ENCODE data around the gene MALRD1.

The MALRD1 gene

DNA sequence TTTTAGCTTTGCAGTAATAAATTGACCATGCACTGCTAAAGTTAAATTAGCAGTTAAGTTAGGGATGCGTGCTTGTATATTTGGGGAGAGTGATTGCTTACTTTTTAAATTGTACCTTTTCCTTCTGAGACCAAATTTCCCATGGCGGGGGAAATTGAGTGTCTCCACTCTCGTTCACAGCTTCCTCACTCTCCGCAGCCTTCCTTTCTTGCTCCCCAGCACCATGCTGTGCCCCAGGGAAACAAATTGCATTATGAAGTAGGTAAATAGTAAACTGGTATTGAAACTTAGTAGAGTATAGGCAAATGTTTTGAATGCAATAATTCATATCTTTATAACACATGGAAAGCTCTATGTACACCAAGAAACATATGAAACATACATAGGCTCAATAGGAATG is 85.4 kb downstream of the MALRD1 start:
- TF ChIP-seq CTCF (IDR thresholded peaks at IDR 0.05; ENCODE audit: extremely low read depth, missing control alignments): no peak
- DNase-seq (ENCODE audit: low spot score): no peak

DNA sequence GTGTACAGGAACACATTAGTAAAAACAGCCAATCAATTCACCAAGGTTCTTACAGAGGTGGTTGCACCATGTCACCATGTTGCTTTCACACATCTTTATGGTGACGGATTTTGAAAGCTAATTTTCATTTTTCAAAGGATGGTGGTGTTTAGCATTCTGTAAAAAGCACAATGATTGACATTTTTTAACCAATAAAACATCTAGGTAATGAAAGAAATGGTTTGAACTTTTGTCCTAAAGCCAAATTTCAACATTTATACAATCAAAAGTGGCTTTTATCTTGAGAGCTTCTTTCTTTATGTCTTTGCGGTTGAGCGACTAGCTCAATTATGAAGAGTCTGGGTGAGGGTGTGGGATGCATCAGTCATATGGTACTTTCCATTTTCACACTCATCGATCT is 94.4 kb downstream of the MALRD1 start:
- no peak for TF ChIP-seq CTCF (IDR thresholded peaks at IDR 0.05; ENCODE audit: extremely low read depth, missing control alignments)
- DNase-seq (ENCODE audit: low spot score): no peak

DNA sequence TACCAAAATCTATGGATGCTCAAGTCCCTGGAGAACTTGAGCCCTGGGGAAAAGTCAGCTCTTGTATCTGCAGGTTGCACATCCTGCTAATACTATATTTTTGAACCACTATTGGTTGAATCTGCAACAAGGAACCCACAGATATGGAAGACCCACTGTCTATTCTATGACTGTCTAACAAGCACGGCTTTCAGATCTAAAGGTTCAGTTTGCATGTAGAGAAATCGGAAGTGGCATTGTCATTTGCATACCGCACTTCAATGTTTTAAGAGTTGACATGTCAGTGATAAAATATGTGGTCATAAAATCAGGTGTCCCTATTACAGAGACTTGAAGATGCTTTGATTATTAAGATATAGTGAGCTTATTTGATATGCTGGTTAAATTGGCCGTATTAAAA is 95.6 kb downstream of the MALRD1 start:
- TF ChIP-seq CTCF (IDR thresholded peaks at IDR 0.05; ENCODE audit: extremely low read depth, missing control alignments): no peak
- no peak for DNase-seq (ENCODE audit: low spot score)

DNA sequence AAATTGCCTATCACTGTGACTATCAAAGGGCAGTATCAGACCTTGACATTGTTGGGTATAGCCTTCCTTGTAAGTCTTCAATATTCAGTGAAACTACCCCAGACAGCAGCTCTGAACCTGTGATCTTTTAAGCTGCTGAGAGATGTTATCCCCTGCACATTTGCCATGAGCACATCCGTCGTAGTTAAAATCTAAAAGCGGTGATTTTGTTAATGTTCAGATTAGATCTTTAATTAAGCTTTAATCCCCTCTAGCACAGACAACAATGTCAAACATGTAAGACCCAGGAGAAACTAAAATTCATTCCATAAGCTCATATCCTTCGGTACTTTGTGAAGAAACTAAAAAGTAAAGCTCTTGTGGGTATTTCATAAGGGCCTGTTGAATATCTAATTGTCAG is 105.8 kb downstream of the MALRD1 start:
- DNase-seq (ENCODE audit: low spot score): no peak
- TF ChIP-seq CTCF (IDR thresholded peaks at IDR 0.05; ENCODE audit: extremely low read depth, missing control alignments): no peak

DNA sequence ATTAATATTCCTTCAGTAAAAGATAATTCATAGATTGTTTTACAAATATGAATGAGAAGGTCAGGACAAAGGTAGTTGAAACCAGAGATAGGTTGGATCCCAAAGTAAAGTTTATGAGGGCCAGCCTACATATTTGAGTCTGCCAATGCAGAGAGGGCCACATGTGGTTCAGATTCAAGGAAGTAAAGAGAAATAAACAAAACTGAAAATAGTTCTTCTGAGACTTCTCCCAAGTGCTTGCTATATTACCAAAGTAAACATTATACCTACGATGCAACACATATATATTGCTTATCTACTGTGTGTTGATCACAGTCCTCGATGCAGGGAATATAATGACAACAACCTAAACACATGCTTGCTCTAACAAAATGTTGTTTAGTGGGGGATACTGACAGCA is 109.8 kb downstream of the MALRD1 start:
- DNase-seq (ENCODE audit: low spot score): no peak
- TF ChIP-seq CTCF (IDR thresholded peaks at IDR 0.05; ENCODE audit: extremely low read depth, missing control alignments): no peak

GRCh38 chr10:19158870-19159269 is 110.3 kb downstream of the MALRD1 start:
- no peak for DNase-seq (ENCODE audit: low spot score)
- TF ChIP-seq CTCF (IDR thresholded peaks at IDR 0.05; ENCODE audit: extremely low read depth, missing control alignments): no peak

DNA sequence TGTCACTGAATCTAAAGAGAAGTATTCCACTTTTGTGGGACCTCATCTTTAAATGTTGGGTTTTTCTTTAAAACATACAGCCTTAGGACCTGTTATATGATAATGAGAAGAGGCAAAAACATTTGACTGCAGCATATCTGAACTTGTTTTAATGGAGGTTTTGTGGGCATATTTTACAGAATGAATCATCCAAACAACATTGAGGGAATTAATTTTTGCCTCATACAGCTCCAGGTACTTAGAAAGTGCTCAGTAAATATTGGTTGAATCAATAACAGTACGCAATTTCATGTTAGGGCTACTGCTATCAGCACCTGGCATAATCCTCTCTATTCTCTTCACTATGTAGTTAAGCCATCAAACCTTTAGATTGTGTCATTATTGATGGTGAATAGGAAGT is 115.9 kb downstream of the MALRD1 start:
- no peak for DNase-seq (ENCODE audit: low spot score)
- TF ChIP-seq CTCF (IDR thresholded peaks at IDR 0.05; ENCODE audit: extremely low read depth, missing control alignments): no peak
